Kidney (tissue), 14 donors: Measurements from ENCODE around the gene ZDHHC12. TPM values are rescaled to one million over a fixed set of nuclear protein-coding genes. Genes with fewer than 3 reads are reported as not detected.
A peak's percentile ranks its signal among the peaks of the same experiment; 100 is the strongest.

Experiments
- DNase-seq, 5 donors: peaks; one replicate each; pipeline ENCODE4 v3.0.0-alpha.2; 2013 to 2020
- FAIRE-seq: peaks from 2 replicates; lab custom pipeline; 2012; peaks lifted over from hg19 to GRCh38; lab: Jason Lieb, UNC
- H3K27ac ChIP-seq, 2 donors: one replicate each; pipeline ENCODE4 v1.7.0; 2013; ENCODE audit warnings: low read depth in 2 of 2, low read length in 2 of 2, inconsistent platforms in 1 of 2
- H3K27me3 ChIP-seq: one replicate; pipeline ENCODE4 v1.7.1; 2013; ENCODE audit warnings: low read length, inconsistent platforms; ENCODE audit not compliant: control insufficient read depth, insufficient read depth
- H3K36me3 ChIP-seq, 3 donors: one replicate each; pipeline versions ENCODE4 v1.7.0 to v1.7.1; 2013; ENCODE audit warnings: low read length in 3 of 3, control low read depth in 1 of 3, inconsistent platforms in 1 of 3; ENCODE audit not compliant: insufficient read depth in 3 of 3, control insufficient read depth in 2 of 3
- H3K4me1 ChIP-seq, 3 donors: one replicate each; pipeline versions ENCODE4 v1.7.0 to v1.7.1; 2013; ENCODE audit warnings: low read length in 3 of 3, inconsistent platforms in 1 of 3, low read depth in 1 of 3; ENCODE audit not compliant: control insufficient read depth in 2 of 3, insufficient read depth in 2 of 3
- H3K4me3 ChIP-seq, 3 donors: one replicate each; pipeline versions ENCODE4 v1.7.0 to v1.8.1; 2013; ENCODE audit warnings: low read length in 3 of 3, control low read depth in 1 of 3, inconsistent platforms in 1 of 3
- H3K9ac ChIP-seq, 3 donors: one replicate each; pipeline versions ENCODE4 v1.7.0 to v1.7.1; 2013; ENCODE audit warnings: low read length in 3 of 3, control low read depth in 1 of 3, inconsistent platforms in 1 of 3
- H3K9me3 ChIP-seq, 3 donors: one replicate each; pipeline versions ENCODE4 v1.7.0 to v1.7.1; 2013; ENCODE audit warnings: low read length in 3 of 3, control low read depth in 1 of 3, inconsistent platforms in 1 of 3; ENCODE audit not compliant: control insufficient read depth in 2 of 3, insufficient read depth in 1 of 3
- intact Hi-C: fragments of 100-400 bp; cut with DNase I; formaldehyde crosslinking; loops from one replicate; pipeline ENCODE4 v1.11.1; 2022
- polyA plus RNA-seq: library from polyadenylated mRNA; stranded (reverse); fragments of 350-450 nt; fragmentation: Illumina TruSeq; extraction: RNeasy Lipid Tissue Mini Kit (QIAGEN cat#74804); gene quantifications from one replicate; pipeline ENCODE4 v1.2.3, GENCODE V29; 2014; ENCODE audit warnings: low read depth, low replicate concordance; ENCODE audit not compliant: insufficient read depth
- total RNA-seq: library from RNA; stranded (reverse); fragmentation: NEBNext Ultra II Directional; extraction: Animal tissue kit (Norgen Biotek cat#: 25700); gene quantifications from one replicate; pipeline ENCODE4 v1.2.1, GENCODE V29; 2021
- TF ChIP-seq, protein P1 (sequence below): IDR thresholded peaks from 3 replicates; pipeline ENCODE4 v1.5.1; 2012; ENCODE audit warnings: mild to moderate bottlenecking, moderate library complexity, borderline replicate concordance; ENCODE audit not compliant: insufficient read depth; ENCODE audit errors: extremely low read depth
- donor health status: control.
- donor health status: control.
- donor health status: control.
- donor health status: control.
- donor health status: control.
- donor health status: DM: yes; HTN: yes; CAD: no.
- donor health status: Normal renal cell carcinoma (clear cell type).

Gene ZDHHC12
- total and polyA plus RNA-seq, 2 donors from 2014 or later: 39.9 to 54.7 TPM

DNA sequence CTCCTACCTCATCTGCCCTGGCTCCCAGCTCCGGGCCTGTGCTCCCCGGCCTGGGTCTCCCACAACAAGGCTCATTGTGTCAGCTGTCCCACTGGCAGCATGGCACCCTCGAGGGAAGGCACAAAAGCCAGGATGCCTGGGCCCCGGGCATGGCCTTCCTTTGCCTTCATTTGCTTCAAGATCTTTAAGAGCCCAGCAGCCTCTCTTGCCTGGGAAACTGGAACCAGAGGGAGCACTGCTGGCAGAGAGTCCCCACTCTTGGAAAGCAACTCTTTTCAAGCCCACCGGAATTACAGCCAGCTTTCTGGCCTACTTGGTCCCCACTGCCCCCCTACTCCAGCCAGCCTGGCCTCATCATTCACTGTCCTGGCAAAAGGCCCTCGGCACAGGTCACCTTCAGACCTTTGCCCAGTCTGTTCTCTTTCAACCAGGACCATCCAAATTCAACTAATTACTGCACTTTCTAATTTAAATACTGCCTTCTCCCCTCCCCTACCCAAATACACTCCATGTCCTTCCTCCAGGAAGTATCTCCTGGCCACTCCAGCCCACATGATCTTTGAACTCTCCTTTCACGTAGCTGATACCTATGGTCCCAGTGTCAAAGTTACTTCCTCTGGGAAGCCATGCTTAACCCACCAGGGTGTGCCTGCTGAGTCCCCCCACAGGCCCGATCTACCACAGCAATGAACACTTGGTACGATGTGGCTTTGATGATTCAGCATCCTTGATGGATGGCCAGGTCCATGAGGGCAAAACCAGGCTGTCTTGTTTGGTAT, 38.9 kb upstream of the ZDHHC12 start:
- Histone ChIP-seq H3K27ac (peak overlapping the region; percentile 5 to 15), H3K4me3 (no peak overlapping the region), H3K4me1 (peaks cover 0 to 26% (median 20%) of the 10 kb centered on the region in 3 donors), H3K9ac (no peak overlapping the region), H3K36me3 (peaks cover 0 to 5% (median 5%) of the 10 kb centered on the region in 3 donors), H3K9me3 (no peaks in the 10 kb centered on the region), H3K27me3 (no peaks in the 10 kb centered on the region)
- no peak for FAIRE-seq
- no peak for DNase-seq
- TF ChIP-seq, protein P1, sequence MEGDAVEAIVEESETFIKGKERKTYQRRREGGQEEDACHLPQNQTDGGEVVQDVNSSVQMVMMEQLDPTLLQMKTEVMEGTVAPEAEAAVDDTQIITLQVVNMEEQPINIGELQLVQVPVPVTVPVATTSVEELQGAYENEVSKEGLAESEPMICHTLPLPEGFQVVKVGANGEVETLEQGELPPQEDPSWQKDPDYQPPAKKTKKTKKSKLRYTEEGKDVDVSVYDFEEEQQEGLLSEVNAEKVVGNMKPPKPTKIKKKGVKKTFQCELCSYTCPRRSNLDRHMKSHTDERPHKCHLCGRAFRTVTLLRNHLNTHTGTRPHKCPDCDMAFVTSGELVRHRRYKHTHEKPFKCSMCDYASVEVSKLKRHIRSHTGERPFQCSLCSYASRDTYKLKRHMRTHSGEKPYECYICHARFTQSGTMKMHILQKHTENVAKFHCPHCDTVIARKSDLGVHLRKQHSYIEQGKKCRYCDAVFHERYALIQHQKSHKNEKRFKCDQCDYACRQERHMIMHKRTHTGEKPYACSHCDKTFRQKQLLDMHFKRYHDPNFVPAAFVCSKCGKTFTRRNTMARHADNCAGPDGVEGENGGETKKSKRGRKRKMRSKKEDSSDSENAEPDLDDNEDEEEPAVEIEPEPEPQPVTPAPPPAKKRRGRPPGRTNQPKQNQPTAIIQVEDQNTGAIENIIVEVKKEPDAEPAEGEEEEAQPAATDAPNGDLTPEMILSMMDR: no peak
- intact Hi-C loops: no loop called here

DNA sequence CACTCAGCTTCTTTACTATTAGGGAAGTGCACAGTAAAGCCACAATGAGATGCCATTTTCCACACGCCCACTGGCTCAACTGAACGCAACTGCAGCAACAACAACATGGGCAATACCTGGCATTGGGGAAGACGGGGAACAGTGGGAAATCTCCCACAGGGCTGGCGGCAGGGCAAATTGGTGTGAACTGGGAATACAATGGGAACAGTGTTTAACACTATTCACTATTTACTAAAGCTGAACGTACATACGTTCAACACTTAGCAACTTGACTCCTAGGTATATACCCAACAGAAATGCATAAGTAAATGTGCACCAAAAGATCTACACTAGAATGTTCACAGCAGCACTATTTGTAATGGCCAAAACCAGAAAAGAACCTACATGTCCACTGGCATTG, 33.7 kb upstream of the ZDHHC12 start:
- TF ChIP-seq, protein P1: no peak
- no peak overlapping the region for H3K27ac ChIP-seq
- H3K36me3 ChIP-seq: peaks cover 0 to 18% (median 10%) of the 10 kb centered on the region in 3 donors
- H3K9ac ChIP-seq: no peak overlapping the region
- no peaks in the 10 kb centered on the region for H3K9me3 ChIP-seq
- H3K4me1 ChIP-seq: peaks cover 0 to 1% (median 0%) of the 10 kb centered on the region in 3 donors
- DNase-seq: no peak
- FAIRE-seq: no peak
- intact Hi-C loops: no loop called here
- no peak overlapping the region for H3K4me3 ChIP-seq
- no peaks in the 10 kb centered on the region for H3K27me3 ChIP-seq

DNA sequence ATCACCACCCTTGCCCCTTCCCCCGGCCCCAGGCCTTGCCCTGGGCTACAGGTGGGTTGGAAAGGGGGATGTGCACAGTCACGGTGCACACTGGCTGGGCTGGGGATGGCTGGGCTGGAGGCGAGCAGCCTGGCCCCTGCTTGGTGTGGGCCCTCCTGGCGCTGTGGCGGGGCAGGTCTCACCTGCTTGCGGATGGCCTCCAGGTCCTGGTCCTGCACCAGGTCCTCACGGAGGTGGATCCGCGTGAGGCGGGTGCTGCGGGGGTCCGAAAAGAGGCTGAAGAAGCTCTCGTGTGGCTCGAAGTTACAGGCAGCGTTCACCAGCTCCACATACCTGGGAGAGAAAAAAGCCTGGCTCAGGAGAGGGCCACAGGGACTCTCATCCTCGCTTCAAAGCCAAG, 29.7 kb upstream of the ZDHHC12 start:
- no peaks in the 10 kb centered on the region for H3K27me3 ChIP-seq
- intact Hi-C loops: no loop called here
- peaks cover 0 to 28% (median 17%) of the 10 kb centered on the region in 3 donors for H3K36me3 ChIP-seq
- H3K27ac ChIP-seq: no peak overlapping the region
- TF ChIP-seq, protein P1: no peak
- no peak overlapping the region for H3K9ac ChIP-seq
- FAIRE-seq (no peak), DNase-seq (no peak)
- no peaks in the 10 kb centered on the region for H3K4me1 ChIP-seq
- no peaks in the 10 kb centered on the region for H3K9me3 ChIP-seq
- H3K4me3 ChIP-seq: no peak overlapping the region
